ENCODE measurements around the gene TFDP2. TPM values are rescaled to one million over a fixed set of nuclear protein-coding genes. Genes with fewer than 3 reads are reported as not detected.
"Not testable (repeated sequence)": the region's sequence is repeated elsewhere in the genome, so short reads cannot be mapped to it uniquely, and the experiment has no call there.

Gene TFDP2
- total and polyA plus RNA-seq, 2 of the 8 experiments (the other 6 are each of a cell fraction or from before 2014, with no cell fraction given), result 41.1 to 119 TPM

DNA sequence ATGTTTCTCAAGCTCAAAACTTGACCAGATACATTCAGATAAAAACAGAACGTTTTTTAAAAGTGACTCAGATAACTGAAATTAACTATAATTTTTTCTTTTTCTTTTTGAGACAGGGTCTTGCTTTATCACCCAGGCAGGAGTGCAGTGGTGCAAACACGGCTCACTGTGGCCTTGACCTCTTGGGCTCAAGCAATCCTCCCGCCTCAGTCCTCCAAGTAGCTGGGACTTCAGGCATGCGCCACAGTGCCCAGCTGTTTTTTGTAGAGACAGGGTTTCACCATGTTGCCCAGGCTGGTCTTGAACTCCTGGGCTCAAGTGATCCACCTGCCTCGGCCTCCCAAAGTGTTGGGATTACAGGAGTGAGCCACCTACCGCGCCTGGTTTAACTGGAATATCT, 144.4 kb downstream of the TFDP2 start:
- H3K27ac ChIP-seq (ENCODE audit: low read depth, low read length); H3K4me2 ChIP-seq (ENCODE audit: insufficient read depth in 1 of 2, low read depth in 2 of 2, low read length in 2 of 2); H2BK15ac ChIP-seq (ENCODE audit: low read length); H3K23me2 ChIP-seq (ENCODE audit: low read depth, low read length); H3K18ac ChIP-seq (ENCODE audit: extremely low read depth, low read length); H3K23ac ChIP-seq (ENCODE audit: insufficient read length); H2BK12ac ChIP-seq (ENCODE audit: low read depth, low read length); H3K79me1 ChIP-seq (ENCODE audit: low read depth, low read length); H3K14ac ChIP-seq (ENCODE audit: insufficient read length); H3K9me3 ChIP-seq (ENCODE audit: insufficient read depth in 2 of 2, low read depth in 1 of 2, low read length in 1 of 2); H2AK5ac ChIP-seq (ENCODE audit: low read depth, low read length); H3K27me3 ChIP-seq (replicated peaks in 1 of 4; ENCODE audit: control insufficient read depth in 3 of 4, extremely low read depth in 1 of 4, insufficient read depth in 3 of 4, low read length in 3 of 4); H3K56ac ChIP-seq (replicated peaks; ENCODE audit: insufficient read length, low read depth, low read length); DNase-seq (ENCODE audit: low read depth in 1 of 2, low spot score in 2 of 2); H4K91ac ChIP-seq (replicated peaks; ENCODE audit: insufficient read length, low read length); H2BK5ac ChIP-seq (ENCODE audit: low read depth, low read length); H2AFZ ChIP-seq (ENCODE audit: low read length); H2BK20ac ChIP-seq (ENCODE audit: low read length); H3K4me3 ChIP-seq (ENCODE audit: extremely low read depth in 1 of 4, insufficient read depth in 2 of 4, low read depth in 3 of 4, low read length in 4 of 4); CTCF ChIA-PET (ENCODE audit: partially characterized antibody); H4K20me1 ChIP-seq (replicated peaks in 1 of 2; ENCODE audit: control insufficient read depth in 1 of 2, insufficient read depth in 2 of 2, low read length in 2 of 2); H2BK120ac ChIP-seq (replicated peaks; ENCODE audit: low read depth, low read length); H3K4ac ChIP-seq (replicated peaks; ENCODE audit: insufficient read length, low read depth, low read length); H3K4me1 ChIP-seq (replicated peaks in 1 of 4; ENCODE audit: control insufficient read depth in 3 of 4, insufficient read depth in 4 of 4, low read length in 3 of 4); H4K5ac ChIP-seq (ENCODE audit: insufficient read length, low read depth, low read length); H4K8ac ChIP-seq (ENCODE audit: extremely low read depth, insufficient read depth, low read length); FAIRE-seq; H3K9ac ChIP-seq (replicated peaks in 1 of 4; ENCODE audit: extremely low read depth in 1 of 4, low read depth in 3 of 4, low read length in 3 of 4): not testable (repeated sequence)
- peaks cover 0 to 62% of the 10 kb centered on the region in 2 experiments; a peak in 2 of 4 replicates for H3K79me2 ChIP-seq (ENCODE audit: control insufficient read depth in 1 of 2, insufficient read depth in 2 of 2, low read length in 2 of 2)
- POLR2A ChIA-PET (ENCODE audit: partially characterized antibody), result interaction anchor here (0.8 kb wide), 1 partner anchor 35 kb away, joined by 3 read pairs; no protein-coding TSS in a partner anchor
- 91% methylated on average over 7 of the region's 7 CpGs; no CpG with 5 or more reads in 1 of the 2 experiments for WGBS, 2 experiments (ENCODE audit: extremely low coverage in 1 of 2, insufficient coverage in 1 of 2, insufficient read length in 1 of 2, insufficient replicate concordance in 2 of 2, low coverage in 1 of 2, low lambda C conversion rate in 2 of 2, missing lambda C conversion rate in 1 of 2)
- peaks cover 0 to 18% (median 0%) of the 10 kb centered on the region in 4 experiments; a peak in 3 of 8 replicates for H3K36me3 ChIP-seq (ENCODE audit: control insufficient read depth in 2 of 4, insufficient read depth in 4 of 4, low read length in 3 of 4)

Data from H1 (cell line).